K562 (cell line): ENCODE data around the gene GIPC3.

Experiments
- DPF2 ChIP-seq: fragments of 450-650 bp; IDR thresholded peaks from 2 replicates; pipeline ENCODE4 v1.6.1; 2016
- EZH2 ChIP-seq: IDR thresholded peaks from 2 replicates; pipeline ENCODE4 v1.6.1; 2012; ENCODE audit warnings: low read depth, mild to moderate bottlenecking, inconsistent platforms, low read length, borderline replicate concordance
- JUNB ChIP-seq: fragments of 450-650 bp; formaldehyde crosslinking; conservative IDR thresholded peaks from 2 replicates; pipeline ENCODE4 v1.4.0; 2020; ENCODE audit warnings: mild to moderate bottlenecking
- TF ChIP-seq, protein P1 (sequence below), 2 experiments: fragments of 450-650 bp; formaldehyde crosslinking in 1 of 2; IDR thresholded peaks; 2 replicates each; pipeline versions ENCODE4 v1.4.0 to v1.6.1; 2014 to 2020; ENCODE audit warnings: mild to moderate bottlenecking in 2 of 2, borderline replicate concordance in 1 of 2, low read depth in 1 of 2
- TF ChIP-seq, protein P2 (sequence below), 2 experiments: fragments of 450-650 bp; IDR thresholded peaks; 2 replicates each; pipeline ENCODE4 v1.6.1; 2018; ENCODE audit warnings: mild to moderate bottlenecking in 2 of 2, low read depth in 1 of 2; ENCODE audit not compliant: partially characterized antibody in 2 of 2

DNA sequence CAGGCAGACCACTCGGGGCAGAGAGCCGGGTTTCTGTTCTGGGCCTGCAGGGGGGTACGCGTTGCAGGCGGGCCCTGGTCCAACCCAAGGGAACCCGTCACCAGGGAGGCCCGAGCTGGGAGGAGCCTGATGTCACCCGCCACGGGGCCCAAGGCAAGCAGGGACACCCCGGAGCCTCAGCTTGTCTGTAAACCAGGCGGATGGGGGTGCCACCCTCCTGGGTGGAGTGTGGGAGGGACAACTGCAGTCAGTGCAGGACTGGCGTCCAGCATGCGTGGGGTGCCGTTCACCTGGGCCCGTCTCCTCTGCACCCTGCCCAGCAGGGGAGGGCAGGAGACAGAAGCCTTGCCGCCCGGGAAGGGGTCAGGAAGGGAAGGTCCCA lies 34.3 kb downstream of the GIPC3 start:
- TF ChIP-seq, protein P1, sequence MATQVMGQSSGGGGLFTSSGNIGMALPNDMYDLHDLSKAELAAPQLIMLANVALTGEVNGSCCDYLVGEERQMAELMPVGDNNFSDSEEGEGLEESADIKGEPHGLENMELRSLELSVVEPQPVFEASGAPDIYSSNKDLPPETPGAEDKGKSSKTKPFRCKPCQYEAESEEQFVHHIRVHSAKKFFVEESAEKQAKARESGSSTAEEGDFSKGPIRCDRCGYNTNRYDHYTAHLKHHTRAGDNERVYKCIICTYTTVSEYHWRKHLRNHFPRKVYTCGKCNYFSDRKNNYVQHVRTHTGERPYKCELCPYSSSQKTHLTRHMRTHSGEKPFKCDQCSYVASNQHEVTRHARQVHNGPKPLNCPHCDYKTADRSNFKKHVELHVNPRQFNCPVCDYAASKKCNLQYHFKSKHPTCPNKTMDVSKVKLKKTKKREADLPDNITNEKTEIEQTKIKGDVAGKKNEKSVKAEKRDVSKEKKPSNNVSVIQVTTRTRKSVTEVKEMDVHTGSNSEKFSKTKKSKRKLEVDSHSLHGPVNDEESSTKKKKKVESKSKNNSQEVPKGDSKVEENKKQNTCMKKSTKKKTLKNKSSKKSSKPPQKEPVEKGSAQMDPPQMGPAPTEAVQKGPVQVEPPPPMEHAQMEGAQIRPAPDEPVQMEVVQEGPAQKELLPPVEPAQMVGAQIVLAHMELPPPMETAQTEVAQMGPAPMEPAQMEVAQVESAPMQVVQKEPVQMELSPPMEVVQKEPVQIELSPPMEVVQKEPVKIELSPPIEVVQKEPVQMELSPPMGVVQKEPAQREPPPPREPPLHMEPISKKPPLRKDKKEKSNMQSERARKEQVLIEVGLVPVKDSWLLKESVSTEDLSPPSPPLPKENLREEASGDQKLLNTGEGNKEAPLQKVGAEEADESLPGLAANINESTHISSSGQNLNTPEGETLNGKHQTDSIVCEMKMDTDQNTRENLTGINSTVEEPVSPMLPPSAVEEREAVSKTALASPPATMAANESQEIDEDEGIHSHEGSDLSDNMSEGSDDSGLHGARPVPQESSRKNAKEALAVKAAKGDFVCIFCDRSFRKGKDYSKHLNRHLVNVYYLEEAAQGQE (IDR thresholded peaks at IDR 0.05; ENCODE audit: borderline replicate concordance) = no peak
- TF ChIP-seq, protein P1 (CRISPR knock-in tag; IDR thresholded peaks at IDR 0.05; ENCODE audit: low read depth) = no peak
- TF ChIP-seq EZH2 = no peak
- TF ChIP-seq JUNB (CRISPR knock-in tag) = no peak
- TF ChIP-seq, protein P2, sequence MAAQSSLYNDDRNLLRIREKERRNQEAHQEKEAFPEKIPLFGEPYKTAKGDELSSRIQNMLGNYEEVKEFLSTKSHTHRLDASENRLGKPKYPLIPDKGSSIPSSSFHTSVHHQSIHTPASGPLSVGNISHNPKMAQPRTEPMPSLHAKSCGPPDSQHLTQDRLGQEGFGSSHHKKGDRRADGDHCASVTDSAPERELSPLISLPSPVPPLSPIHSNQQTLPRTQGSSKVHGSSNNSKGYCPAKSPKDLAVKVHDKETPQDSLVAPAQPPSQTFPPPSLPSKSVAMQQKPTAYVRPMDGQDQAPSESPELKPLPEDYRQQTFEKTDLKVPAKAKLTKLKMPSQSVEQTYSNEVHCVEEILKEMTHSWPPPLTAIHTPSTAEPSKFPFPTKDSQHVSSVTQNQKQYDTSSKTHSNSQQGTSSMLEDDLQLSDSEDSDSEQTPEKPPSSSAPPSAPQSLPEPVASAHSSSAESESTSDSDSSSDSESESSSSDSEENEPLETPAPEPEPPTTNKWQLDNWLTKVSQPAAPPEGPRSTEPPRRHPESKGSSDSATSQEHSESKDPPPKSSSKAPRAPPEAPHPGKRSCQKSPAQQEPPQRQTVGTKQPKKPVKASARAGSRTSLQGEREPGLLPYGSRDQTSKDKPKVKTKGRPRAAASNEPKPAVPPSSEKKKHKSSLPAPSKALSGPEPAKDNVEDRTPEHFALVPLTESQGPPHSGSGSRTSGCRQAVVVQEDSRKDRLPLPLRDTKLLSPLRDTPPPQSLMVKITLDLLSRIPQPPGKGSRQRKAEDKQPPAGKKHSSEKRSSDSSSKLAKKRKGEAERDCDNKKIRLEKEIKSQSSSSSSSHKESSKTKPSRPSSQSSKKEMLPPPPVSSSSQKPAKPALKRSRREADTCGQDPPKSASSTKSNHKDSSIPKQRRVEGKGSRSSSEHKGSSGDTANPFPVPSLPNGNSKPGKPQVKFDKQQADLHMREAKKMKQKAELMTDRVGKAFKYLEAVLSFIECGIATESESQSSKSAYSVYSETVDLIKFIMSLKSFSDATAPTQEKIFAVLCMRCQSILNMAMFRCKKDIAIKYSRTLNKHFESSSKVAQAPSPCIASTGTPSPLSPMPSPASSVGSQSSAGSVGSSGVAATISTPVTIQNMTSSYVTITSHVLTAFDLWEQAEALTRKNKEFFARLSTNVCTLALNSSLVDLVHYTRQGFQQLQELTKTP (IDR thresholded peaks at IDR 0.05; ENCODE audit: low read depth in 1 of 2, partially characterized antibody in 2 of 2) = no peak
- TF ChIP-seq DPF2 = no peak
